Activated naive CD8-positive, alpha-beta T cell (primary cell): ENCODE data around the gene CPAMD8.
A peak's percentile ranks its signal among the peaks of the same experiment; 100 is the strongest.

Experiments used
- H3K27ac Mint-ChIP-seq: one replicate; pipeline ENCODE4 v1.8.0; 2021; ENCODE audit warnings: mixed read lengths
- H3K27me3 Mint-ChIP-seq: one replicate; pipeline ENCODE4 v1.8.0; 2021; ENCODE audit warnings: mixed read lengths
- H3K36me3 Mint-ChIP-seq: one replicate; pipeline ENCODE4 v1.8.0; 2021; ENCODE audit warnings: mixed read lengths
- H3K4me1 Mint-ChIP-seq: one replicate; pipeline ENCODE4 v1.8.0; 2021; ENCODE audit warnings: low read depth, mixed read lengths
- H3K4me3 Mint-ChIP-seq: one replicate; pipeline ENCODE4 v1.8.0; 2021; ENCODE audit warnings: mild to moderate bottlenecking, mixed read lengths
- H3K9me3 Mint-ChIP-seq: one replicate; pipeline ENCODE4 v1.8.0; 2021; ENCODE audit warnings: low read depth, mixed read lengths

The CPAMD8 gene

DNA sequence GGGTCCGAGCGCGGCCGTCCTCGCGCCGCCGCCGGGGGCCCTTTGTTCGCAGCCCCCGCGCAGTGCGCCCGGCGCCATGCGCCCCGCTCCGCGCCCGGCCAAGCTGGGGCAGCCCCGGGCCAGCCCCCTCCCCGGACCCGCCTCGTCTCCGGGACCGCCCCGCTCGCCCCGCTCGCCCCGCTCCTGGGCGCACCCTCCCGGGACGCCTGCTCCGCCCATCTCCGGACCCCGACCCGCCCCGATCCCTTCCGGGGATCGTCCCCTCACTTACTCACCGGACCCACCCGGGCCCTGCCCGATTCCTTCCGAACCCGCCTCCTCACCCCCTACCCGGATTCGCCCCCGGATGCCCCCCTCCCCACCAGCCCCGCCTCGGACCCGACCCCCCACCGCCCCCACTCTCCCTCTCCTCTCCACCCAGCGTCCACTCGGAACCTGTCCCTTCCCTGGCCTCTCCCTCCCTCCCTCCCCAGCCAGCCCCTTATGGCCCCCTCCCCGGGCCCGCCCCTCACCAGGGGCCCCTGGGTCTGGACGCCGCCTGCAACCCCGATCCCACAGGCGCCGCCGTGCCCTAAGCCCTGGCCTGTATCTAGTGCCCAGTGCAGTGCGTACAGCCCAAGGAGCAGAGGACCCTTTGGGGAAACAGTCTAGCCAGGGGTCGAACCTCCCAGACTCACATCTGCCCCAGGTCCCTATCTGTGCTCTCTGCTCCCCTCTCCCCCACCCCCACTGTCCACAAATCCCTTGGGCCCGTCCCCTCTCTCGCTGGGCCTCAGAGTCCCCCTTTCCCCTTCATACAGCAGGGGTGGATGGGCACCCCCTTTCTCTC lies at the start of gene CPAMD8:
CPAMD8 (minus strand) TSS at position 105 of the 829 bp plus-strand sequence. CDS start 168 bp downstream, outside the sequence.
- peaks cover 2% of the 10 kb centered on the region for H3K27me3 Mint-ChIP-seq
- peaks cover 4% of the 10 kb centered on the region for H3K9me3 Mint-ChIP-seq
- H3K27ac Mint-ChIP-seq: no peak within 1 kb of the TSS
- H3K4me3 Mint-ChIP-seq: peak within 1 kb of the TSS; percentile 82
- peaks cover 12% of the 10 kb centered on the region for H3K4me1 Mint-ChIP-seq
- H3K36me3 Mint-ChIP-seq: peaks cover 8% of the 10 kb centered on the region

DNA sequence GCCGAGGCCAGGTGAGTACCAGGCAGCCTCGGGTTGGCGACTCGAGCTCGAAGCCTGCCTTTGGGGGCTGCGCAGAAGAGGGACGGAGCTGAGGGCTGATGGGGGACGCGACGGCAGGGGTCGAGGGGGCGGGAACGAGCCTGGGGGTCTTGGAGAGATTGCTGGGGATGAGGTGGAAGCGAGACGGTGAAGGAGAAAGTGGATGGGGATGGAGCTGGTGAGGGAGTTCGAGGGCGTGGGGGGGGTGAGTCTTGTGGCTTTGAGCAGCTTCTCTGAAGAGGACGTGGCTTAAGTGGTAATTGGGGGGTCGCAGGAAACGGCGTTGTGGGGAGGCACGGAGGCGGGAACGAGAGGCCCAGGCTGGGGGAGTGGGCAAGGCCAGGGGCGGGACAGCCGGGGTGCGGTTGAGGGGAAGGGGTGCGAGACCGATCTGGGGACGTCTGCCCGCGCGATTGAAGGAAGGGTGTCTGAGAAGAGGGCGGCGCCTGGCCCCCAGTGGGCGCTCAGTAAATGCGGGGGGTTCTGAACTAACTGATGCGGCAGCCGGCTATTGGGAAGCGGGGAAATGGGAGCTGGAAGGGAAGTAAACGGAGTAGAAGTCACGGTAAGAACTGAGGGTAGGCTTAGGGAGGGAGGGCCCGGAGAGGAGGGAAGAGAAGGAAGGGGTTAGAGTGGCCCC lies 49.4 kb upstream of the CPAMD8 start:
- H3K27ac Mint-ChIP-seq: peak overlapping the region; percentile 91
- no peaks in the 10 kb centered on the region for H3K36me3 Mint-ChIP-seq
- peak overlapping the region; percentile 96 for H3K4me3 Mint-ChIP-seq
- peaks cover 57% of the 10 kb centered on the region for H3K4me1 Mint-ChIP-seq
- no peaks in the 10 kb centered on the region for H3K9me3 Mint-ChIP-seq
- no peaks in the 10 kb centered on the region for H3K27me3 Mint-ChIP-seq

DNA sequence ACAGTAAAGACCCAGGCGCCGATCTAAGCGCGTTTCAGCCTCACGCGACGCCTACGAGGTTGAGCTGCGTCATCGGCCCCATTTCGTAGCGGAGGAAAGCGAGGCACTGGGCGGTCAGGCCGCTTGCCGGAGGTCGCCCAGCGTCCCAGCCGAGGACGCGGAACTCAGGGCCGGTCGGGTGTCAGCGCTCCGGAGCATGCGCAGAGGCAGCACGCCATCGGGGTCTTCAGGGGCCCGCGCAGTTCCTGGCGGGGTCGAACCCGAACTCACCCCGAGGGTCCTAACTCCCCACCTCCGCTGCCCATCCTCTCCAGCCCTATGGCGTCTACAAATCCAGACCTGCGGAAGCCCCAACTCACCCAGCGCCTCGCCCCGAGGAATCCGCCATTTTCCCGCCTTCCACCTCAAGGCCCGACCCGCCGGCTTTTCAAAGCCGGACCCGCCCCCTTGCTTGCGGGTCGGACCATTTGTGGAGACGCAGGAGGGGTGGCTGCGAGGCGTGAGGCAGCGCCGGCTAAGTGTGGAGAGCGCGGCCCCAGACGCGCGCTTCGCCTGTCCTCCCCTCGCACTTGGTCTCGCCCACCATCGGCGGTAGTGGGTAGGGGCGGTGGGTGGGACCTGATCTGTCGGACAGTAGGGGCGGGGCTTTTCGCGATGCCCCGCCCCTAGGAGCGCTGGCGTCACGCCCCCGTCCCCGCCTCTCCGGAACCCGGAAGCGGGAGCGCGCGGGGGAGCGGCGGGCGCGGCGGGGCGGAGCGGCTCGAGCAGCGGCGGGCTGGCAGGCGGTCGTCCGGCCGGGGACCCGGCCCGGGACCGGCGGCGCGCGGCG lies 48.6 kb upstream of the CPAMD8 start, which contains the start of the genes HAUS8 and MYO9B:
HAUS8 (minus strand) TSS at position 418 of the 829 bp plus-strand sequence; CDS start at position 388, 30 bp downstream.
MYO9B (plus strand) TSS at position 743 of the 829 bp plus-strand sequence. CDS start 25,941 bp downstream, outside the sequence.
- H3K27me3 Mint-ChIP-seq: no peaks in the 10 kb centered on the region
- no peaks in the 10 kb centered on the region for H3K9me3 Mint-ChIP-seq
- H3K27ac Mint-ChIP-seq: peak within 1 kb of the TSS; percentile 98
- no peaks in the 10 kb centered on the region for H3K36me3 Mint-ChIP-seq
- H3K4me1 Mint-ChIP-seq: peaks cover 53% of the 10 kb centered on the region
- H3K4me3 Mint-ChIP-seq: peak within 1 kb of the TSS; percentile 100

DNA sequence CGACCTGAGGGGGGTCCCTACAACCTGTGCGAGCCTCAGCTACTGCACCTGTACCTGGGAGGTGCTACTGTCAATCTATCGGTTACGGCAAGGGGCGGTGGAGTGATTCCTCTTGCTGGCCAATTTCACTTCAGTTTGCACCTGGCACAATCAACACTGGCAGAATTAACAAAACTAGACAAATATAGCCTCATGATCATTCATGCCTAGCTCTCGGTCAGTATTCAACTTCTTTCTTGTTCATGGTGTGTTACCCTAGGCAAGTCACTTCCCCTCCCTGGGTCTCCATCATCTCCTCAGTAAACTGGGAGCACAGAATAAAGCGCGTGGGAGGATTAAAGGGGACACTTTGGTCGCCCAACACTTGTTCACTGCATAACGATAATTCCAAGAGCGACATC lies 48.0 kb upstream of the CPAMD8 start:
- H3K27me3 Mint-ChIP-seq: no peaks in the 10 kb centered on the region
- peak overlapping the region; percentile 98 for H3K27ac Mint-ChIP-seq
- H3K9me3 Mint-ChIP-seq: no peaks in the 10 kb centered on the region
- peak overlapping the region; percentile 100 for H3K4me3 Mint-ChIP-seq
- no peaks in the 10 kb centered on the region for H3K36me3 Mint-ChIP-seq
- peaks cover 51% of the 10 kb centered on the region for H3K4me1 Mint-ChIP-seq

- Mint-ChIP-seq H3K4me3 (peak overlapping the region; percentile 100), H3K9me3 (no peaks in the 10 kb centered on the region), H3K27ac (peak overlapping the region; percentile 98), H3K27me3 (no peaks in the 10 kb centered on the region), H3K36me3 (no peaks in the 10 kb centered on the region), H3K4me1 (peaks cover 46% of the 10 kb centered on the region)
These were observed 47.4 kb upstream of the CPAMD8 start for GRCh38 chr19:17073869-17074633.

GRCh38 chr19:17070912-17071311 lies 44.3 kb upstream of the CPAMD8 start:
- H3K9me3 Mint-ChIP-seq: no peaks in the 10 kb centered on the region
- H3K4me3 Mint-ChIP-seq: no peak overlapping the region
- peaks cover 33% of the 10 kb centered on the region for H3K4me1 Mint-ChIP-seq
- peaks cover 4% of the 10 kb centered on the region for H3K36me3 Mint-ChIP-seq
- H3K27ac Mint-ChIP-seq: no peak overlapping the region
- H3K27me3 Mint-ChIP-seq: no peaks in the 10 kb centered on the region

DNA sequence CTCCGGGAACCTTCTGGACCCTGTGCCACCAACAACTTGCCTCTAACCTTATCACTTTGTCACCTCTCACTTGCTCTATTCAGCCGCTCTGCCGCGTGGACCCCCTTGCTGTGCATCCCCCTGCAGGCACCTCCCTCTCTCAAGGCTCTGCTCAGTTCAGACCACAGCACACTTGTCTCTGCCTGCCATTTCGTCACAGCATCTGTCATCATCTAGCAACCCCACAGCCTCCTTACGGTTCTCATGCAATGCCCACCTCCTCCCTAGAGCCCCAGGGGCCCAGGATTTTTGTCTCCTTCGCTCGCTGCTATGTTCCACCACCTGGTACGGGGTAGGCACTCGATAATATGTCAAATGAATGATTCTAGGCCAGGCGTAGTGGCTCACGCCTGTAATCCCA lies 43.8 kb upstream of the CPAMD8 start:
- Mint-ChIP-seq H3K27ac (no peak overlapping the region), H3K4me3 (no peak overlapping the region), H3K36me3 (peaks cover 4% of the 10 kb centered on the region), H3K4me1 (peaks cover 33% of the 10 kb centered on the region), H3K27me3 (no peaks in the 10 kb centered on the region), H3K9me3 (no peaks in the 10 kb centered on the region)

GRCh38 chr19:17069193-17069592 lies 42.6 kb upstream of the CPAMD8 start:
- no peak overlapping the region for H3K27ac Mint-ChIP-seq
- H3K36me3 Mint-ChIP-seq: peaks cover 6% of the 10 kb centered on the region

GRCh38 chr19:17063428-17063827 lies 36.8 kb upstream of the CPAMD8 start:
- Mint-ChIP-seq H3K9me3 (no peaks in the 10 kb centered on the region), H3K27me3 (no peaks in the 10 kb centered on the region), H3K36me3 (peaks cover 21% of the 10 kb centered on the region), H3K4me1 (peaks cover 31% of the 10 kb centered on the region), H3K4me3 (no peak overlapping the region), H3K27ac (no peak overlapping the region)

More at GRCh38 chr19:17069193-17069592, 42.6 kb upstream of the CPAMD8 start:
- Mint-ChIP-seq H3K9me3 (no peaks in the 10 kb centered on the region), H3K4me1 (peaks cover 38% of the 10 kb centered on the region), H3K4me3 (no peak overlapping the region), H3K27me3 (no peaks in the 10 kb centered on the region)

DNA sequence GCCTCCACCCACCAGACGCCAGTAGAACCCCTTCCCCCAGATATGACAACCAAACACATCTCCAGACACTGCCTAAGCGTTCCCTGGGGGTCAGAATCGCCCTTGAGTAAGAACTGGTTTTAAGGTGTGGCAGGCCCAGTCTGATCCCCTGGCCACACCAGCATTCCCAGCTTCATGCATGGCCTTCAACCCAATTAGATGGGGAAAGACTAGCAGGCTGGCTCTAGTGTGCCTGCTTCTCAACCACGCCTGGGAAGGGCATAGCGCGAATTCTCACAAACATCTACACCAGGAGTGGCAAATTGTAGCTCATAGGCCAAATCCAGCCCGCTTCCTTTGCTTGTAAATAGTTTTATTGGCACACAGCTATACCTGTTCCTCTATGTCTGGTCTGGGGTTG lies 35.1 kb upstream of the CPAMD8 start:
- Mint-ChIP-seq H3K9me3 (no peaks in the 10 kb centered on the region), H3K4me1 (peaks cover 23% of the 10 kb centered on the region)

DNA sequence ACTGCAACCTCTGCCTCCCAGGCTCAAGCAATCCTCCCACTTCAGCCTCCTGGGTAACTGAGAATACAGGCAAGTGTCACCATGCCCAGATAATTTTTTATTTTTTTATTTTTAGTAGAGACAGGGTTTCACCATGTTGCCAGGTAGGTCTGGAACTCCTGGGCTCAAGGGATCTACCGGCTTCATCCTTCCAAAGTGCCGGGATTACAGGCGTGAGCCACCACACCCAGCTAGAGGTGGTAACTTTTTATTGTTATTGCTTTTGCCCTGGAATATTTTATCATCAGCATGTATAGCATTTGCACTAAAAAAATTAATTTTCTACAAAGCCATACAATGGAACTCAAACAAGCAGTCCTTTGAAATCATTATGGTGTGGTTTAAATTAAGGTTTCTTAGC lies 34.6 kb upstream of the CPAMD8 start:
- H3K27ac Mint-ChIP-seq: no peak overlapping the region
- H3K27me3 Mint-ChIP-seq: no peaks in the 10 kb centered on the region
- H3K9me3 Mint-ChIP-seq: no peaks in the 10 kb centered on the region
- H3K4me3 Mint-ChIP-seq: no peak overlapping the region
- peaks cover 26% of the 10 kb centered on the region for H3K36me3 Mint-ChIP-seq
- peaks cover 22% of the 10 kb centered on the region for H3K4me1 Mint-ChIP-seq

More for the DNA sequence above, 35.1 kb upstream of the CPAMD8 start:
- H3K36me3 Mint-ChIP-seq: peaks cover 24% of the 10 kb centered on the region
- H3K27me3 Mint-ChIP-seq: no peaks in the 10 kb centered on the region
- H3K27ac Mint-ChIP-seq: no peak overlapping the region
- no peak overlapping the region for H3K4me3 Mint-ChIP-seq

DNA sequence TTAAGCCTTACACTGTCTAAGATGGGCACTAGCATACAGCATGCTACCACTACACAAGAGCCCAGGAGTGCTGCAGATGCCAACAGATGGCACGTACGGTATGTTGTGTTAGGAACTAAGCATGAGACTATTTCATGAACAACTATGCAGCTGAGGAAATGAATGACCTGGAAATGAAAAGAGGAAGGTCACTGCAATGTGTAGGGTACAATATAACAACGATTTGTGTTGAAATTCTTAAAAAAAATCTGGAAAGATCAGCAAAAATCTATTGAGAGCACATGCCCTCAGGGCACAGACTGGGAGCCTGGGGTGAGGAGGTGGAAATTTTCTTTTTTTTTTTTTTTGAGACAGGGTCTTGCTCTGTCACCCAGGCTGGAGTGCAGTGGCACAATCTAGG lies 34.2 kb upstream of the CPAMD8 start:
- Mint-ChIP-seq H3K9me3 (no peaks in the 10 kb centered on the region), H3K4me1 (peaks cover 22% of the 10 kb centered on the region), H3K27me3 (no peaks in the 10 kb centered on the region), H3K4me3 (no peak overlapping the region), H3K36me3 (peaks cover 27% of the 10 kb centered on the region), H3K27ac (no peak overlapping the region)

DNA sequence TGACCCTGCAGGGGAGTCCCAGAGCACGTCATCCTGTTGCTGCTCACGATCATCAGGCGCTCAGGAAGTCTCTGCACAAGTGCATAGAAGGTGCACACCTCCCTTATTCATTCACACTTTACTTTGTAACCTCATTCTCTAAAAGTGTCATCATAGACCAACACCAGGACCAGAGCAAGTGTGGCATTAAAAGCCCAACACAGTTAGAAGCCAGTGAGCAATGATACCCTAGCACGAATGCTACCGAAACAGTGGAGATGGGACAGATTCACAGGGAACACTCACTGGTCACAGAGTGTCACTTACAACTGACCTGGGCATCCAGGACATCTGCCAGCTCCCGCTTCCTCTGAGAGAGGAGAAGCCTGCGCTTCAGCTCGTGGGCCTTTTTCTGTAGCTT lies 31.6 kb upstream of the CPAMD8 start:
- Mint-ChIP-seq H3K27ac (no peak overlapping the region), H3K4me1 (peaks cover 2% of the 10 kb centered on the region), H3K36me3 (peaks cover 25% of the 10 kb centered on the region), H3K27me3 (no peaks in the 10 kb centered on the region), H3K4me3 (no peak overlapping the region), H3K9me3 (no peaks in the 10 kb centered on the region)

DNA sequence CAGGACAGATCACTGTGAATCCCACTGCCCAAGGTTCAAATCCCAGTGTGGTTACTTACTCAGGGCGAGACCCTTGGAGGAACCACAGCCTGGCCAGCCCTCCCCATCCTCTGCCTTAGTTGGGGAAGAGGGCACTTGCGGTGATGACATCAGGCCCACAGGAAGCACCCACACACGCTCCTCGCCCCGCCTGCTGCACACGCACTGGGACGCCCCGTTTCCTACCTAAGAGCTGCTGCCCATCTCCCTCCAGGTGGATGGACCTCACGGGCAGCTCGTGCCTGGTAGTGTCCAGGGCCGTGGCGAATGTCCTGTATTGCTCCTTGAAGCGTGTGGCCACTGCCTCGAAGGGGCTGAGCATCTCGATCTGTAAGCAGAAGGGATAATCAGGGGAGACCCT lies 29.0 kb upstream of the CPAMD8 start:
- no peak overlapping the region for H3K4me3 Mint-ChIP-seq
- peaks cover 19% of the 10 kb centered on the region for H3K36me3 Mint-ChIP-seq
- H3K9me3 Mint-ChIP-seq: no peaks in the 10 kb centered on the region
- H3K4me1 Mint-ChIP-seq: no peaks in the 10 kb centered on the region
- H3K27ac Mint-ChIP-seq: no peak overlapping the region
- no peaks in the 10 kb centered on the region for H3K27me3 Mint-ChIP-seq
